Hepatocyte (in vitro differentiated cells): ENCODE measurements around the gene ATP2B1.

ENCODE experiments used
- EZH2 ChIP-seq: fragments of 200-600 bp; sonication (generic); IDR thresholded peaks from 2 replicates; pipeline ENCODE4 v1.6.1; 2016; ENCODE audit warnings: antibody characterized with exemption, mild to moderate bottlenecking, borderline replicate concordance
- EZH2phosphoT487 ChIP-seq: fragments of 200-600 bp; sonication (generic); IDR thresholded peaks from one replicate; pipeline ENCODE4 v1.6.1; 2018; ENCODE audit warnings: antibody characterized with exemption, mild to moderate bottlenecking, low read depth, moderate library complexity; ENCODE audit not compliant: unreplicated experiment, severe bottlenecking
- TF ChIP-seq, protein P1 (sequence below): fragments of 200-600 bp; sonication (generic); IDR thresholded peaks from 2 replicates; pipeline ENCODE4 v1.5.1; 2016; ENCODE audit warnings: antibody characterized with exemption, mild to moderate bottlenecking; ENCODE audit not compliant: poor library complexity

DNA sequence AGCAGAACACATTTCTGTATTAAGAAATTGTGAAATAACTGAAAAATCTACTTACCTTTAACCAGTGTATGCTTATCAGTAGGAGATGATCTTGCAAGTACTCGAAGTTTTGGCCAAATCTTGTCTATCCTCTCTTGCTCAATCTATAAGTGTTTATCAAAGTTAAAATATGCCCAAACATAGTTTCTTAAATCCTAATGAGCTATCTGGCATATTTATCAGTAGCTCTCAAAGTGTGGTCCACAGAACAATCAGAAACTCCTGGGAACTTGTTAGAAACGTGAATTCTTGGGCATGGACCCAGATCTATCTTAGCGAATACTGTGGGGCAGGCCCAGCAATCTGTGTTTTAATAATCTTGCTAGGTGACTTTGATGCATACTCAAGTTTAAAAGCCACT lies 98.3 kb downstream of the ATP2B1 start:
- TF ChIP-seq EZH2 (no peak), EZH2phosphoT487 (no peak)
- TF ChIP-seq, protein P1, sequence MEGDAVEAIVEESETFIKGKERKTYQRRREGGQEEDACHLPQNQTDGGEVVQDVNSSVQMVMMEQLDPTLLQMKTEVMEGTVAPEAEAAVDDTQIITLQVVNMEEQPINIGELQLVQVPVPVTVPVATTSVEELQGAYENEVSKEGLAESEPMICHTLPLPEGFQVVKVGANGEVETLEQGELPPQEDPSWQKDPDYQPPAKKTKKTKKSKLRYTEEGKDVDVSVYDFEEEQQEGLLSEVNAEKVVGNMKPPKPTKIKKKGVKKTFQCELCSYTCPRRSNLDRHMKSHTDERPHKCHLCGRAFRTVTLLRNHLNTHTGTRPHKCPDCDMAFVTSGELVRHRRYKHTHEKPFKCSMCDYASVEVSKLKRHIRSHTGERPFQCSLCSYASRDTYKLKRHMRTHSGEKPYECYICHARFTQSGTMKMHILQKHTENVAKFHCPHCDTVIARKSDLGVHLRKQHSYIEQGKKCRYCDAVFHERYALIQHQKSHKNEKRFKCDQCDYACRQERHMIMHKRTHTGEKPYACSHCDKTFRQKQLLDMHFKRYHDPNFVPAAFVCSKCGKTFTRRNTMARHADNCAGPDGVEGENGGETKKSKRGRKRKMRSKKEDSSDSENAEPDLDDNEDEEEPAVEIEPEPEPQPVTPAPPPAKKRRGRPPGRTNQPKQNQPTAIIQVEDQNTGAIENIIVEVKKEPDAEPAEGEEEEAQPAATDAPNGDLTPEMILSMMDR: no peak
